Measurements from ENCODE around the gene PRM1. TPM values are rescaled to one million over a fixed set of nuclear protein-coding genes. Genes with fewer than 3 reads are reported as not detected.

PRM1 gene
- total and polyA plus RNA-seq, 2 of the 8 experiments (the other 6 are each of a cell fraction or from before 2014, with no cell fraction given), result 0.54 to 0.82 TPM

- H3K27ac ChIP-seq (ENCODE audit: low read depth, low read length), result no peak within 1 kb of the TSS
- H3K18ac ChIP-seq (ENCODE audit: extremely low read depth, low read length), result no peak within 1 kb of the TSS; the same call in 1 of the 2 replicates
- no peak within 1 kb of the TSS for H2AFZ ChIP-seq (ENCODE audit: low read length)
- no peak within 1 kb of the TSS for H2BK12ac ChIP-seq (ENCODE audit: low read depth, low read length)
- POLR2A ChIA-PET (ENCODE audit: partially characterized antibody), result interaction anchor here (1.4 to 3.5 kb wide), 2 partner anchors 13 to 78 kb away, joined by 3 to 25 read pairs; partner anchors contain the start of gene SOCS1
- CTCF ChIA-PET (ENCODE audit: partially characterized antibody), result interaction anchor here (0.6 to 8.1 kb wide), 9 partner anchors 7 to 391 kb away, joined by 3 to 79 read pairs (median 5); partner anchors contain the start of genes PRM2 and SOCS1
- WGBS, 2 experiments (ENCODE audit: extremely low coverage in 1 of 2, insufficient coverage in 1 of 2, insufficient read length in 1 of 2, insufficient replicate concordance in 2 of 2, low coverage in 1 of 2, low lambda C conversion rate in 2 of 2, missing lambda C conversion rate in 1 of 2), result 90% methylated on average over 11 of the region's 11 CpGs; no CpG with 5 or more reads in 1 of the 2 experiments
- no peaks in the 10 kb centered on the region for H3K36me3 ChIP-seq (ENCODE audit: control insufficient read depth in 2 of 4, insufficient read depth in 4 of 4, low read length in 3 of 4)
- FAIRE-seq (no peak), DNase-seq (ENCODE audit: low read depth in 1 of 2, low spot score in 2 of 2) (no peak)
- H3K27me3 ChIP-seq (replicated peaks in 1 of 4; ENCODE audit: control insufficient read depth in 3 of 4, extremely low read depth in 1 of 4, insufficient read depth in 3 of 4, low read length in 3 of 4), result no peaks in the 10 kb centered on the region
- H3K23ac ChIP-seq (ENCODE audit: insufficient read length), result no peak within 1 kb of the TSS
- H3K4me2 ChIP-seq (ENCODE audit: insufficient read depth in 1 of 2, low read depth in 2 of 2, low read length in 2 of 2), result no peak within 1 kb of the TSS
- no peaks in the 10 kb centered on the region for H3K79me1 ChIP-seq (ENCODE audit: low read depth, low read length)
- no peaks in the 10 kb centered on the region for H3K9me3 ChIP-seq (ENCODE audit: insufficient read depth in 2 of 2, low read depth in 1 of 2, low read length in 1 of 2)
- H3K4me1 ChIP-seq (replicated peaks in 1 of 4; ENCODE audit: control insufficient read depth in 3 of 4, insufficient read depth in 4 of 4, low read length in 3 of 4), result peaks cover 0 to 3% (median 0%) of the 10 kb centered on the region in 4 experiments; a peak in 2 of 7 replicates
- no peak within 1 kb of the TSS for H3K56ac ChIP-seq (replicated peaks; ENCODE audit: insufficient read length, low read depth, low read length)
- H2BK20ac ChIP-seq (ENCODE audit: low read length), result 0 out of 2 replicates have a peak within 1 kb of the TSS, but pooled peaks have one; percentile 29
- no peak within 1 kb of the TSS for H4K5ac ChIP-seq (ENCODE audit: insufficient read length, low read depth, low read length)
- H3K79me2 ChIP-seq (ENCODE audit: control insufficient read depth in 1 of 2, insufficient read depth in 2 of 2, low read length in 2 of 2), result no peaks in the 10 kb centered on the region
- H3K4me3 ChIP-seq (ENCODE audit: extremely low read depth in 1 of 4, insufficient read depth in 2 of 4, low read depth in 3 of 4, low read length in 4 of 4), result no peak within 1 kb of the TSS
- no peaks in the 10 kb centered on the region for H4K20me1 ChIP-seq (replicated peaks in 1 of 2; ENCODE audit: control insufficient read depth in 1 of 2, insufficient read depth in 2 of 2, low read length in 2 of 2)
- 0 out of 2 replicates have a peak within 1 kb of the TSS, but pooled peaks have one; percentile 63 for H2BK15ac ChIP-seq (ENCODE audit: low read length)
- no peaks in the 10 kb centered on the region; the same call in 1 of the 2 replicates for H3K23me2 ChIP-seq (ENCODE audit: low read depth, low read length)
- no peak for TF ChIP-seq USF2 (IDR thresholded peaks at IDR 0.05; ENCODE audit: low read length)
- TF ChIP-seq ATF2 (IDR thresholded peaks at IDR 0.05; ENCODE audit: low read length), result no peak
- TF ChIP-seq BRCA1 (IDR thresholded peaks at IDR 0.05; ENCODE audit: low read depth, low read length), result no peak
- TF ChIP-seq TAF1 (IDR thresholded peaks at IDR 0.05; ENCODE audit: low read depth, low read length), result no peak
- no peak for TF ChIP-seq CEBPB (IDR thresholded peaks at IDR 0.05; ENCODE audit: low read depth, low read length)
- TF ChIP-seq ASH2L (IDR thresholded peaks at IDR 0.05; ENCODE audit: low read length), result no peak
- no peak within 1 kb of the TSS for H2BK120ac ChIP-seq (replicated peaks; ENCODE audit: low read depth, low read length)
- H3K4ac ChIP-seq (replicated peaks; ENCODE audit: insufficient read length, low read depth, low read length), result no peak within 1 kb of the TSS
- no peak within 1 kb of the TSS for H4K91ac ChIP-seq (replicated peaks; ENCODE audit: insufficient read length, low read length)
- H3K9ac ChIP-seq (replicated peaks in 1 of 4; ENCODE audit: extremely low read depth in 1 of 4, low read depth in 3 of 4, low read length in 3 of 4), result no peak within 1 kb of the TSS
- no peak within 1 kb of the TSS; the same call in 1 of the 2 replicates for H4K8ac ChIP-seq (ENCODE audit: extremely low read depth, insufficient read depth, low read length)
- H3K14ac ChIP-seq (ENCODE audit: insufficient read length), result no peak within 1 kb of the TSS
- no peak within 1 kb of the TSS for H2BK5ac ChIP-seq (ENCODE audit: low read depth, low read length)
- H2AK5ac ChIP-seq (ENCODE audit: low read depth, low read length), result no peak within 1 kb of the TSS
These were observed 12.2 kb downstream of the PRM1 start, which contains the start of gene TNP2 for GRCh38 chr16:11268921-11269375. TNP2 (minus strand) TSS chr16:11269325; CDS start chr16:11269262, 63 bp downstream.

Measured in H1 (cell line).